ENCODE results near the gene PCGF5.

The PCGF5 gene

GRCh38 chr10:91188889-91189288, 31.6 kb upstream of the PCGF5 start:
- H3K4me3 Mint-ChIP-seq = no peak overlapping the region
- H3K9me3 Mint-ChIP-seq = peaks cover 6% of the 10 kb centered on the region
- no peaks in the 10 kb centered on the region for H3K4me1 Mint-ChIP-seq
- H3K27me3 Mint-ChIP-seq (ENCODE audit: low read depth) = no peaks in the 10 kb centered on the region
- no peak for TF ChIP-seq CTCF (IDR thresholded peaks at IDR 0.05; ENCODE audit: unreplicated experiment in 3 of 3)
- no peak overlapping the region for H3K27ac Mint-ChIP-seq
- no peaks in the 10 kb centered on the region for H3K36me3 Mint-ChIP-seq (ENCODE audit: low read depth)

- Mint-ChIP-seq H3K4me3 (no peak overlapping the region), H3K4me1 (no peaks in the 10 kb centered on the region), H3K36me3 (ENCODE audit: low read depth) (no peaks in the 10 kb centered on the region), H3K27ac (no peak overlapping the region), H3K27me3 (ENCODE audit: low read depth) (no peaks in the 10 kb centered on the region), H3K9me3 (peaks cover 2% of the 10 kb centered on the region)
- TF ChIP-seq CTCF (IDR thresholded peaks at IDR 0.05; ENCODE audit: unreplicated experiment in 3 of 3) = no peak
Observed at GRCh38 chr10:91190388-91190870, 30.0 kb upstream of the PCGF5 start.

- Mint-ChIP-seq H3K36me3 (ENCODE audit: low read depth) (no peaks in the 10 kb centered on the region), H3K4me3 (no peak overlapping the region), H3K27ac (no peak overlapping the region), H3K4me1 (no peaks in the 10 kb centered on the region), H3K27me3 (ENCODE audit: low read depth) (no peaks in the 10 kb centered on the region), H3K9me3 (peaks cover 2% of the 10 kb centered on the region)
- no peak for TF ChIP-seq CTCF (IDR thresholded peaks at IDR 0.05; ENCODE audit: unreplicated experiment in 3 of 3)
Observed at GRCh38 chr10:91190876-91191583, 29.4 kb upstream of the PCGF5 start.

GRCh38 chr10:91191584-91191919, 28.9 kb upstream of the PCGF5 start:
- H3K36me3 Mint-ChIP-seq (ENCODE audit: low read depth) = no peaks in the 10 kb centered on the region
- H3K9me3 Mint-ChIP-seq = peaks cover 2% of the 10 kb centered on the region

GRCh38 chr10:91194497-91195179, 25.8 kb upstream of the PCGF5 start:
- Mint-ChIP-seq H3K36me3 (ENCODE audit: low read depth) (no peaks in the 10 kb centered on the region), H3K27me3 (ENCODE audit: low read depth) (no peaks in the 10 kb centered on the region), H3K9me3 (peaks cover 2% of the 10 kb centered on the region), H3K4me3 (no peak overlapping the region), H3K27ac (no peak overlapping the region), H3K4me1 (no peaks in the 10 kb centered on the region)
- no peak for TF ChIP-seq CTCF (IDR thresholded peaks at IDR 0.05; ENCODE audit: unreplicated experiment in 3 of 3)

More at GRCh38 chr10:91191584-91191919, 28.9 kb upstream of the PCGF5 start:
- H3K27me3 Mint-ChIP-seq (ENCODE audit: low read depth) = no peaks in the 10 kb centered on the region
- no peak overlapping the region for H3K4me3 Mint-ChIP-seq
- no peak for TF ChIP-seq CTCF (IDR thresholded peaks at IDR 0.05; ENCODE audit: unreplicated experiment in 3 of 3)
- no peak overlapping the region for H3K27ac Mint-ChIP-seq
- H3K4me1 Mint-ChIP-seq = no peaks in the 10 kb centered on the region

Data from nephron (organoid).